Smooth muscle cell (in vitro differentiated cells): Measurements from ENCODE around the gene JAK3. TPM values are rescaled to one million over a fixed set of nuclear protein-coding genes. Genes with fewer than 3 reads are reported as not detected.
"Not testable (repeated sequence)": the region's sequence is repeated elsewhere in the genome, so short reads cannot be mapped to it uniquely, and the experiment has no call there.

Experiments
- DNase-seq: peaks from one replicate; lab custom pipeline; 2025; ENCODE audit not compliant: unreplicated experiment; lab: John Stamatoyannopoulos, UW
- H2AFZ ChIP-seq: fragments of 200-600 bp; sonication (generic); 2 replicates; pipeline ENCODE4 v1.6.0; 2016; ENCODE audit warnings: antibody characterized with exemption, low read depth, mild to moderate bottlenecking
- H3F3A ChIP-seq: fragments of 200-600 bp; sonication (generic); 2 replicates; pipeline ENCODE4 v1.6.0; 2017; ENCODE audit warnings: antibody characterized with exemption, low read depth
- H3K27ac ChIP-seq: fragments of 200-600 bp; sonication (generic); 2 replicates; pipeline ENCODE4 v1.5.1; 2016; ENCODE audit warnings: low read depth, mild to moderate bottlenecking
- H3K27me3 ChIP-seq: fragments of 200-600 bp; sonication (generic); 2 replicates; pipeline ENCODE4 v1.6.1; 2016; ENCODE audit warnings: low read depth, mild to moderate bottlenecking
- H3K36me3 ChIP-seq: fragments of 200-600 bp; sonication (generic); 2 replicates; pipeline ENCODE4 v1.5.1; 2016; ENCODE audit warnings: low read depth
- H3K4me1 ChIP-seq: fragments of 200-600 bp; sonication (generic); 2 replicates; pipeline ENCODE4 v1.5.1; 2016; ENCODE audit warnings: low read depth
- H3K4me2 ChIP-seq: fragments of 200-600 bp; sonication (generic); 2 replicates; pipeline ENCODE4 v1.6.0; 2016; ENCODE audit warnings: mild to moderate bottlenecking
- H3K4me3 ChIP-seq: fragments of 200-600 bp; sonication (generic); 2 replicates; pipeline ENCODE4 v1.5.1; 2016; ENCODE audit warnings: mild to moderate bottlenecking
- H3K79me2 ChIP-seq: fragments of 200-600 bp; sonication (generic); 2 replicates; pipeline ENCODE4 v1.6.0; 2016; ENCODE audit warnings: low read depth, mild to moderate bottlenecking
- H3K9ac ChIP-seq: fragments of 200-600 bp; sonication (generic); 2 replicates; pipeline ENCODE4 v1.6.0; 2016; ENCODE audit warnings: low read depth
- H3K9me3 ChIP-seq: fragments of 200-600 bp; sonication (generic); replicated peaks from 2 replicates; pipeline ENCODE4 v1.5.1; 2016; ENCODE audit warnings: low read depth
- H4K20me1 ChIP-seq: fragments of 200-600 bp; sonication (generic); 2 replicates; pipeline ENCODE4 v1.6.0; 2016; ENCODE audit warnings: low read depth
- WGBS: methylation state at CpG from one replicate; pipeline ENCODE4 v1.1.7; 2016; ENCODE audit warnings: low lambda C conversion rate; 5-methylcytosine and 5-hydroxymethylcytosine counted together
- polyA plus RNA-seq: library from polyadenylated mRNA; unstranded; fragments of >200 nt; fragmentation: Nextera tagmentation; extraction: Ambion mirVana; gene quantifications from 2 replicates; pipeline ENCODE4 v1.2.1, GENCODE V29; 2016
- total RNA-seq: library from RNA; depleted of rRNA; stranded (reverse); fragments of >200 nt; gene quantifications from 2 replicates; pipeline ENCODE4 v1.2.3, GENCODE V29; 2014
- TF ChIP-seq, protein P1 (sequence below): fragments of 200-600 bp; sonication (generic); IDR thresholded peaks from 2 replicates; pipeline ENCODE4 v1.5.1; 2017; ENCODE audit warnings: borderline replicate concordance, mild to moderate bottlenecking, antibody characterized with exemption; ENCODE audit not compliant: insufficient read depth, poor library complexity, severe bottlenecking

JAK3 gene
- total and polyA plus RNA-seq, 2 experiments from 2014 or later: 8.8 to 10.7 TPM

DNA sequence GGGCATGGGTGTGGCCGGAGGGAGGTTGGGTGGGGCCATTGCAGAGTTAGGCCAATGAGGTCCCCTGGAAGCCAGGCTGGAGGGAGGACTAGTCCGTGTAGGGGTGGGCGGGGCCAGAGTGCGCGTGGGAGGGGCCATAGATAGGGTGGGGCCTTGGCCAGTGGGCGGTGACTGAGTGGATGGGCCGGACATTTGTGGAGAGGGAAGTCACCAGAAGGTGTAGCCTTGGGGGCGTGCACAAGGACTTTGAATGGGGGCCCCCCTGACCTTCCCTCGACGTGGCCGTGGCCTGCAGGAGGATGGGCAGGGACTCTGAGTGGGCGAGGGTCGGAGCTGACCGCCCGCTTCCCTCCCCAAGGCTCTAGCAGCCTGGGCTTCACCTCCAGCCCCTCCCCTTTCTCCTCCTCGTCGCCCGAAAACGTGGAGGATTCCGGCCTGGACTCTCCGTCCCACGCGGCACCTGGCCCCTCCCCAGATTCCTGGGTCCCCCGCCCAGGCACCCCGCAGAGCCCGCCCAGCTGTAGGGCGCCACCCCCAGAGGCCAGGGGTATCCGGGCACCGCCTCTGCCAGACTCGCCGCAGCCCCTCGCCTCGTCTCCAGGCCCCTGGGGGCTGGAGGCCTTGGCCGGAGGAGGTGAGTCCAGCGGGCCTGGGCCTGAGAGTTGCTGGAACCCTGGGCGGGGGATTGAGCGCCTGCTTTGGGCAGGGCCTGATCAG, 69.4 kb downstream of the JAK3 start:
- no peaks in the 10 kb centered on the region for H4K20me1 ChIP-seq
- TF ChIP-seq, protein P1, sequence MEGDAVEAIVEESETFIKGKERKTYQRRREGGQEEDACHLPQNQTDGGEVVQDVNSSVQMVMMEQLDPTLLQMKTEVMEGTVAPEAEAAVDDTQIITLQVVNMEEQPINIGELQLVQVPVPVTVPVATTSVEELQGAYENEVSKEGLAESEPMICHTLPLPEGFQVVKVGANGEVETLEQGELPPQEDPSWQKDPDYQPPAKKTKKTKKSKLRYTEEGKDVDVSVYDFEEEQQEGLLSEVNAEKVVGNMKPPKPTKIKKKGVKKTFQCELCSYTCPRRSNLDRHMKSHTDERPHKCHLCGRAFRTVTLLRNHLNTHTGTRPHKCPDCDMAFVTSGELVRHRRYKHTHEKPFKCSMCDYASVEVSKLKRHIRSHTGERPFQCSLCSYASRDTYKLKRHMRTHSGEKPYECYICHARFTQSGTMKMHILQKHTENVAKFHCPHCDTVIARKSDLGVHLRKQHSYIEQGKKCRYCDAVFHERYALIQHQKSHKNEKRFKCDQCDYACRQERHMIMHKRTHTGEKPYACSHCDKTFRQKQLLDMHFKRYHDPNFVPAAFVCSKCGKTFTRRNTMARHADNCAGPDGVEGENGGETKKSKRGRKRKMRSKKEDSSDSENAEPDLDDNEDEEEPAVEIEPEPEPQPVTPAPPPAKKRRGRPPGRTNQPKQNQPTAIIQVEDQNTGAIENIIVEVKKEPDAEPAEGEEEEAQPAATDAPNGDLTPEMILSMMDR: no peak
- H3K79me2 ChIP-seq: no peaks in the 10 kb centered on the region
- DNase-seq: peak; percentile 7
- H3K4me1 ChIP-seq: peaks cover 7% of the 10 kb centered on the region
- peak overlapping the region; percentile 84 for H2AFZ ChIP-seq
- peak overlapping the region; percentile 83 for H3K4me2 ChIP-seq
- no peak overlapping the region for H3K27ac ChIP-seq
- H3K9ac ChIP-seq: no peak overlapping the region
- H3K36me3 ChIP-seq: no peaks in the 10 kb centered on the region
- H3K27me3 ChIP-seq: no peaks in the 10 kb centered on the region
- H3K4me3 ChIP-seq: peak overlapping the region; percentile 42
- 4% methylated on average over 25 of the region's 37 CpGs for WGBS
- no peaks in the 10 kb centered on the region for H3K9me3 ChIP-seq
- H3F3A ChIP-seq: no peaks in the 10 kb centered on the region

DNA sequence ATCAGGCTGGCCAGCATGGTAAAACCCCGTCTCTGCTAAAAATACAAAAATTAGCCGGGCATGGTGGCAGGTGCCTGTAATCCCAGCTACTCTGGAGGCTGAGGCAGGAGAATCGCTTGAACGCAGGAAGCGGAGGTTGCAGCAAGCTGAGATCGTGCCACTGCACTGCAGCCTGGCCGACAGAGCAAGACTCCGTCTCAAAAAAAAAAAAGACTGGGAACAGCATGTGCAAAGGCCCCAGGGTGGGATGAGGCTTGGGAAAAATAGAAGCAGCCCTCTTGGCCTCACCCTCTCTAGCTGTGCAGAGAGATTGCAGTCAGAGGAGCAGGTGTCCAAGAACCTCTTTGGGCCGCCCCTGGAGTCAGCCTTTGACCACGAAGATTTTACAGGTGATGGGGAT, 69.9 kb downstream of the JAK3 start:
- not testable (repeated sequence) for H3K9me3 ChIP-seq, H3F3A ChIP-seq, H3K27ac ChIP-seq, H3K4me2 ChIP-seq, H4K20me1 ChIP-seq, H3K27me3 ChIP-seq, H3K36me3 ChIP-seq, H3K79me2 ChIP-seq, H3K4me1 ChIP-seq, DNase-seq, H3K9ac ChIP-seq, H3K4me3 ChIP-seq, H2AFZ ChIP-seq
- 80% methylated on average over 10 of the region's 10 CpGs for WGBS

DNA sequence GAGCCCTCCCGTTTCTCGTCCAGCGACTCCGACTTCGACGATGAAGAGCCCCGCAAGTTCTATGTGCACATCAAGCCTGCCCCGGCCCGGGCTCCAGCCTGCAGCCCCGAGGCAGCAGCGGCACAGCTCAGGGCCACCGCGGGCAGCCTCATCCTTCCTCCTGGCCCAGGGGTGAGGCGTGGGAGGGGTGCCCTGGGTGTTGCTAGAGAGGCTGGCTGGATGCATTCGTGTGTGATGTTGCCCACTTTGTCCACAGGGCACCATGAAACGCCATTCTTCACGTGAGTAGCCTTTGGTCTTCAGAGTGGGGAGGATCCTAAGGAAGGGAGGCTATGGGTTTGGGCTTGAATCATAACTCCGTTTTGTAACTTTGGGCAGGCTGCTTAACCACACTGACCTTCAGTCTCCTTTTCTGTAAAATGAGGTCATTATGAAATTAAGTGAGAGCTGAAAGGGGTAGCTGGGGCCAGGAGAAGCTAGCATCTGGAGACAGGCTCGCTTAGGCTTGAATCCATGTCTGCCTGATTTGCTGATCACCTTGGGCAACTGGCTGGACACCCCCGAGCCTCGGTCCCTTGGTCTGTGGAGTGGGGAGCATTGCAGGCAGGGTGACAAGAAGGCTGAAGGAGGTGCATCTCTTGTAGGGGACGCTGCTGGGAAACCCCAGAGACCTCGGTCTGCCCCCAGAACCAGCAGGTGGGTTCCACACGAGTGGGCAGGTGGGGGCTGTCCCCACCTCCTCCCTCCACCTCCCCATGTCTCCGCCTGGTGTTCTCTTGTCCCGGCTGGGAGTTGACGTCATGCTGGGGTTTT, 71.6 kb downstream of the JAK3 start:
- H3K4me3 ChIP-seq: no peak overlapping the region
- no peak overlapping the region for H3K9ac ChIP-seq
- WGBS: 83% methylated on average over 27 of the region's 27 CpGs
- TF ChIP-seq, protein P1: no peak
- H3K27ac ChIP-seq: no peak overlapping the region
- no peaks in the 10 kb centered on the region for H3K9me3 ChIP-seq
- no peaks in the 10 kb centered on the region for H3K27me3 ChIP-seq
- H3K36me3 ChIP-seq: no peaks in the 10 kb centered on the region
- H3K79me2 ChIP-seq: no peaks in the 10 kb centered on the region
- H4K20me1 ChIP-seq: no peaks in the 10 kb centered on the region
- H3K4me2 ChIP-seq: no peak overlapping the region
- H3K4me1 ChIP-seq: peaks cover 7% of the 10 kb centered on the region
- no peak overlapping the region for H2AFZ ChIP-seq
- no peak for DNase-seq
- no peaks in the 10 kb centered on the region for H3F3A ChIP-seq

DNA sequence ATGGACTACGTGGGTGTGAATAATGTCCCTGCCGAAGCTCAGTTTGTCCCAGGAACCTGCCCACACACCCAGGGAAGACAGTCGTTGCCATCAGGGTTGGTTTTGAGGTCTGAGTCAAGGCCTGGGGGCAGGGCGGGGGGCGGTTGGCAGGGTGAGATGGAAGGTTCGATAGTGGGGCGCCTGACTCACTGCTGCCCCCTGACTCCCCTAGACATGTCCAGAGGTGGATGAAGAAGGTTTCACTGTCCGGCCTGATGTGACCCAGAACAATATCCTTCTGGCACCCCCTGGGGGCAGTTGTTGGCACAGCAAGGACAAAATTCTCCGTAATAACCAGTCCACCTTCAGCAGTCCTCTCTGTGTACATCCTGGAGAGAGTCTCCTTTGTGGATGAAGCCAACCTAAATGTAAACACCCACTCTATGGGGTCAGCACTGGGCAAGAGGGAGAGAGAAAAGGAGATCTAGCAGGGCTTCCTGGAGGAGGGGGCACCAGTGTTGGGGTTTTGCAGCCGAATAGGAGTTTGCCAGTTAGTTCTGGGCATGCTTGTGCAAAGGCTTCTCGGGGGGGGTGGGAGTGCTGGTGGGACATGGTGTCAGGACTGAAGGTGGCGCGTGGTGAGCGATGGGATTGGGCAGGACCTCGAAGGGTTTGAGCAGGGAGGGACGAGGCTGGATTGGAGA, 72.4 kb downstream of the JAK3 start:
- H3K9ac ChIP-seq: no peak overlapping the region
- no peaks in the 10 kb centered on the region for H4K20me1 ChIP-seq
- no peaks in the 10 kb centered on the region for H3K27me3 ChIP-seq
- peak; percentile 31 for DNase-seq
- no peaks in the 10 kb centered on the region for H3K36me3 ChIP-seq
- no peaks in the 10 kb centered on the region for H3F3A ChIP-seq
- no peak overlapping the region for H3K27ac ChIP-seq
- no peaks in the 10 kb centered on the region for H3K79me2 ChIP-seq
- H3K4me1 ChIP-seq: peaks cover 7% of the 10 kb centered on the region
- TF ChIP-seq, protein P1: peak; percentile 64
- no peak overlapping the region for H3K4me3 ChIP-seq
- no peak overlapping the region for H3K4me2 ChIP-seq
- WGBS: 52% methylated on average over 16 of the region's 16 CpGs
- no peaks in the 10 kb centered on the region for H3K9me3 ChIP-seq
- no peak overlapping the region for H2AFZ ChIP-seq
